Activated B cell treated with CpG ODN at 0.5 μM for 24 hours (primary cell): ENCODE data around the gene SLC17A6. TPM values are rescaled to one million over a fixed set of nuclear protein-coding genes. Genes with fewer than 3 reads are reported as not detected.

ENCODE experiments used
- ATAC-seq: fragments of 200-7000 bp; cut with Tn5 transposase; one replicate; pipeline ENCODE4 v1.10.0; 2021; ENCODE audit warnings: low read depth, mild to moderate bottlenecking, moderate library complexity
- CTCF ChIA-PET: fragments of 350-600 bp; sonication (Branson Sonifier 250); formaldehyde crosslinking; loops from one replicate; lab custom pipeline; 2021; ENCODE audit warnings: antibody characterized with exemption; lab: Charles Lee
- POLR2A ChIA-PET: fragments of 350-600 bp; sonication (Branson Sonifier 250); formaldehyde crosslinking; loops from one replicate; lab custom pipeline; 2021; ENCODE audit warnings: antibody characterized with exemption; lab: Charles Lee
- DNase-seq: peaks from one replicate; pipeline ENCODE4 v3.0.0; 2022
- H3K27ac Mint-ChIP-seq: one replicate; pipeline ENCODE4 v1.8.0; 2020; ENCODE audit warnings: mixed read lengths
- H3K27me3 Mint-ChIP-seq: one replicate; pipeline ENCODE4 v1.8.0; 2021; ENCODE audit warnings: mixed read lengths
- H3K36me3 Mint-ChIP-seq: one replicate; pipeline ENCODE4 v1.8.0; 2021; ENCODE audit warnings: low read depth, mixed read lengths
- H3K4me1 Mint-ChIP-seq: one replicate; pipeline ENCODE4 v1.8.0; 2021; ENCODE audit warnings: mixed read lengths
- H3K4me3 Mint-ChIP-seq: one replicate; pipeline ENCODE4 v1.8.0; 2020; ENCODE audit warnings: mild to moderate bottlenecking, mixed read lengths
- H3K9me3 Mint-ChIP-seq: one replicate; pipeline ENCODE4 v1.8.0; 2020; ENCODE audit warnings: mixed read lengths
- intact Hi-C: fragments of 100-400 bp; cut with micrococcal nuclease; formaldehyde crosslinking; loops from one replicate; pipeline ENCODE4 v1.15.1; 2024
- total RNA-seq: library from RNA; stranded (reverse); gene quantifications from 2 replicates; pipeline ENCODE4 v1.2.3, GENCODE V29; 2022
- TF ChIP-seq, protein P1 (sequence below): fragments of 200-600 bp; IDR thresholded peaks from one replicate; pipeline ENCODE4 v1.8.0; 2022; ENCODE audit warnings: antibody characterized with exemption, mild to moderate bottlenecking

The SLC17A6 gene
- total RNA-seq, 1 donor from 2014 or later, result not detected

DNA sequence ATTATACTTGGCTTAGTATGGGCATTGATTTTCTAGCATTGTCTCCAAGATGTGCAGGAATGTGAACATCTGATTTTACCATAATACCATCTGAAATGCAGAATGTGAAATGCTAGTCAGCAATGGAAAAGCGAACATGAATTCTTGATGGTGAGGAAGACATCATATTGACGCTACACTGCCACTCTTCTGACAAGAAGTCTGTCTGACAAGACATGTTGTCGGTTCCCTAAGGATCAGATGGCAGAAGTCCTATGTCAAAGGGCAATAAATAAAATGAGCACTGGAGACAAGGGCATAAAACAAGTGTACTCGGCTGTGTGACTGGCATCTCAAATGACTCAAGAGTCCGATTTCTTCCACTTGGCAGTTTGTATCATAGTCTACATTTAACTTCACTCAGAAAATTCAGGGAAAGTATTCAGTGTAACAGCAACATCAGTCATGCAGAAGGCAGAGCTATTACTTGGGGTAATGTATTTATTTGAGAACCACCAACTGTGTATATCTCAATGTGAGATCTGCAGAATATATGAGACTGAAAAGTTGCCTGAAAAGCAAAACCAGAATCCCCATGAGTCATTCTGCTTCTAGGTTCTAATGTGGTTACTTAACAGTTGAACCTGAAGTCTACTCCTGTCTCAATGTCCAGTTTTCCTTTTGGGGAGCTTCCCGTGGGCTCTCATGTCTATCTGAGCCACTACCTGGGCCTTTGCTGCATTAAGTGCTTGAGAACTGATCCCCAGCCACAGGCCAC lies 51.5 kb downstream of the SLC17A6 start:
- POLR2A ChIA-PET, result no interaction called here
- H3K4me1 Mint-ChIP-seq, result no peaks in the 10 kb centered on the region
- CTCF ChIA-PET, result no interaction called here
- H3K36me3 Mint-ChIP-seq, result no peaks in the 10 kb centered on the region
- no peak for ATAC-seq
- H3K27me3 Mint-ChIP-seq, result no peaks in the 10 kb centered on the region
- H3K9me3 Mint-ChIP-seq, result no peaks in the 10 kb centered on the region
- DNase-seq, result no peak
- intact Hi-C loops, result no loop called here
- no peak overlapping the region for H3K4me3 Mint-ChIP-seq
- H3K27ac Mint-ChIP-seq, result no peak overlapping the region
- TF ChIP-seq, protein P1, sequence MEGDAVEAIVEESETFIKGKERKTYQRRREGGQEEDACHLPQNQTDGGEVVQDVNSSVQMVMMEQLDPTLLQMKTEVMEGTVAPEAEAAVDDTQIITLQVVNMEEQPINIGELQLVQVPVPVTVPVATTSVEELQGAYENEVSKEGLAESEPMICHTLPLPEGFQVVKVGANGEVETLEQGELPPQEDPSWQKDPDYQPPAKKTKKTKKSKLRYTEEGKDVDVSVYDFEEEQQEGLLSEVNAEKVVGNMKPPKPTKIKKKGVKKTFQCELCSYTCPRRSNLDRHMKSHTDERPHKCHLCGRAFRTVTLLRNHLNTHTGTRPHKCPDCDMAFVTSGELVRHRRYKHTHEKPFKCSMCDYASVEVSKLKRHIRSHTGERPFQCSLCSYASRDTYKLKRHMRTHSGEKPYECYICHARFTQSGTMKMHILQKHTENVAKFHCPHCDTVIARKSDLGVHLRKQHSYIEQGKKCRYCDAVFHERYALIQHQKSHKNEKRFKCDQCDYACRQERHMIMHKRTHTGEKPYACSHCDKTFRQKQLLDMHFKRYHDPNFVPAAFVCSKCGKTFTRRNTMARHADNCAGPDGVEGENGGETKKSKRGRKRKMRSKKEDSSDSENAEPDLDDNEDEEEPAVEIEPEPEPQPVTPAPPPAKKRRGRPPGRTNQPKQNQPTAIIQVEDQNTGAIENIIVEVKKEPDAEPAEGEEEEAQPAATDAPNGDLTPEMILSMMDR, result no peak

DNA sequence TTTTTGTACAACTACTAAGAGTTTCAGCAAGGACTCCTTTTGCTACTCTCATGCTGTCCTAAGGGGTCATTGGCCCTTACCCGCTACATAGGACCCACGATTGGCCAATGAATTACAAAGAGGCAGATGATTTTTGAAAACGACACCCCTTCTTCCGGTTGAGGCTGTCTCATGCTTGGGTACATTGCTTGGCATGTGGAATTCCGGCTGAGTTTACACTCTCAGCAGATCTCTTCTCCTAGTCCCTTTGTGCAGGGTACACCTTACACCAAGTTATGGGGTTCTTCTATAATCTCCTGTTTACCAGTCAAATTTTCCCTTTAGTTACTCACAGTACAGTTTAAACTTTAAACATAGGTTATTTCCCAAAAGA lies 52.1 kb downstream of the SLC17A6 start:
- intact Hi-C loops, result no loop called here
- TF ChIP-seq, protein P1, result no peak
- DNase-seq (no peak), ATAC-seq (no peak)
- Mint-ChIP-seq H3K4me3 (no peak overlapping the region), H3K27ac (no peak overlapping the region), H3K36me3 (no peaks in the 10 kb centered on the region), H3K9me3 (no peaks in the 10 kb centered on the region), H3K4me1 (no peaks in the 10 kb centered on the region), H3K27me3 (no peaks in the 10 kb centered on the region)
- CTCF ChIA-PET, result no interaction called here
- POLR2A ChIA-PET, result no interaction called here

DNA sequence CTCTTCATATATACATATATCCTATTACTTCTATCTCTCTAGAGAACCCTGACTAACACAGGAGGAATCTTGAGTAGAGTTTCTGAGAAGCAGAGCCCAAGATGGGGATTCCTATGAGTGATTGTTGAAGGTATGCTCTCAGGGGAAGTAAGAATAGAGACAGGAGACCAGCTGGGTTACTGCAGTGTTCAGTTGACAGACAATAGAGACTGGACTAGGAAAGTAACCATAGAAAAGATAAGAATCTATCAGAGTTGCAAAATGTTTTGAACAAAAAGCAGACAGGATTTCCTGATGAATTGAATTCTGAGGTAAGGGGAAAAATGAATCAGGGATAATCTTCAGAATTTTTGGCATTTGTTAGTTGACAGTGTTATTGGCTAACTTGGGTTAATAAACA lies 54.4 kb downstream of the SLC17A6 start:
- H3K36me3 Mint-ChIP-seq, result no peaks in the 10 kb centered on the region
- no peaks in the 10 kb centered on the region for H3K4me1 Mint-ChIP-seq
- ChIA-PET POLR2A (no interaction called here), CTCF (no interaction called here)
- H3K9me3 Mint-ChIP-seq, result no peaks in the 10 kb centered on the region
- ATAC-seq, result no peak
- intact Hi-C loops, result no loop called here
- H3K27me3 Mint-ChIP-seq, result no peaks in the 10 kb centered on the region
- H3K27ac Mint-ChIP-seq, result no peak overlapping the region
- no peak overlapping the region for H3K4me3 Mint-ChIP-seq
- no peak for DNase-seq
- TF ChIP-seq, protein P1, result no peak

DNA sequence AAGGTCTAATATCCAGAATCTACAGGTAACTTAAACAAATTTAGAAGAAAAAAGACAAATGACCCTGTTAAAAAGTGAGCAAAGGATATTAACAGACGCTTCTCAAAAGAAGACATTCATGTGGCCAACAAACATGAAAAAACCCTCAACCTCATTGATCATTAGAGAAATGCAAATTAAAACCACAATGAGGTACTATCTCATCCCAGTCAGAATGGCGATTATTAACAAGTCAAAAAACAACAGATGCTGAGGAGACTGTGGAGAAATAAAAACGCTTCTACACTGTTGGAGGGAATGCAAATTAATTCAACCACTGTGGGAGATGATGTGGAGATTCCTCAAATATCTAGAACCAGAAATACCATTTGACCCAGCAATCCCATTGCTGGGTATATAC lies 67.2 kb downstream of the SLC17A6 start:
- Mint-ChIP-seq H3K27ac (no peak overlapping the region), H3K4me3 (no peak overlapping the region), H3K27me3 (no peaks in the 10 kb centered on the region), H3K9me3 (no peaks in the 10 kb centered on the region), H3K4me1 (no peaks in the 10 kb centered on the region), H3K36me3 (no peaks in the 10 kb centered on the region)
- DNase-seq, result no peak
- intact Hi-C loops, result no loop called here
- ATAC-seq, result no peak
- POLR2A ChIA-PET, result no interaction called here
- CTCF ChIA-PET, result no interaction called here
- TF ChIP-seq, protein P1, result no peak

DNA sequence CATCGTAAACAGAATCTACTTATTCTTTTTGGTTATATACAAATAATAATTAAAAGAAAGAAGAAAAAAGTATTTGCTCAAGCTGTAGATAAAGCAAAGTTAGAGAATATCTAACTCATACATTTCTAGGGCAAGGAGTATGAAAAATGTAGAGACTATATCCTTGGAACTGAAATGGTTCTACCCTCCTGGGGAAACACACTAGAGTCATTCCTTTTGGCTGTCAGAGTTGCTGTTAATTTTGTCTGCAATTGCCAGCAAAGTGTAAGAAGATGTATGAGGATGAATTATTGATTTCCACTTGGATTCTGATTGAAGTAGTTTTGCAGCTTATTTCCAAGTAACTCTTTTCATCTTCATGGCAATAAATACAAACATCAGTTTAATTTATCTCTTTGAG lies 69.1 kb downstream of the SLC17A6 start:
- TF ChIP-seq, protein P1, result no peak
- H3K4me3 Mint-ChIP-seq, result no peak overlapping the region
- CTCF ChIA-PET, result no interaction called here
- no peaks in the 10 kb centered on the region for H3K36me3 Mint-ChIP-seq
- H3K27ac Mint-ChIP-seq, result no peak overlapping the region
- no peaks in the 10 kb centered on the region for H3K27me3 Mint-ChIP-seq
- no peak for DNase-seq
- no peak for ATAC-seq
- POLR2A ChIA-PET, result no interaction called here
- H3K9me3 Mint-ChIP-seq, result no peaks in the 10 kb centered on the region
- H3K4me1 Mint-ChIP-seq, result no peaks in the 10 kb centered on the region
- intact Hi-C loops, result no loop called here
